Measurements from ENCODE around the gene SLC43A2. TPM values are rescaled to one million over a fixed set of nuclear protein-coding genes. Genes with fewer than 3 reads are reported as not detected.

The SLC43A2 gene
- total RNA-seq, 2 donors from 2014 or later, result 14.0 to 18.6 TPM

DNA sequence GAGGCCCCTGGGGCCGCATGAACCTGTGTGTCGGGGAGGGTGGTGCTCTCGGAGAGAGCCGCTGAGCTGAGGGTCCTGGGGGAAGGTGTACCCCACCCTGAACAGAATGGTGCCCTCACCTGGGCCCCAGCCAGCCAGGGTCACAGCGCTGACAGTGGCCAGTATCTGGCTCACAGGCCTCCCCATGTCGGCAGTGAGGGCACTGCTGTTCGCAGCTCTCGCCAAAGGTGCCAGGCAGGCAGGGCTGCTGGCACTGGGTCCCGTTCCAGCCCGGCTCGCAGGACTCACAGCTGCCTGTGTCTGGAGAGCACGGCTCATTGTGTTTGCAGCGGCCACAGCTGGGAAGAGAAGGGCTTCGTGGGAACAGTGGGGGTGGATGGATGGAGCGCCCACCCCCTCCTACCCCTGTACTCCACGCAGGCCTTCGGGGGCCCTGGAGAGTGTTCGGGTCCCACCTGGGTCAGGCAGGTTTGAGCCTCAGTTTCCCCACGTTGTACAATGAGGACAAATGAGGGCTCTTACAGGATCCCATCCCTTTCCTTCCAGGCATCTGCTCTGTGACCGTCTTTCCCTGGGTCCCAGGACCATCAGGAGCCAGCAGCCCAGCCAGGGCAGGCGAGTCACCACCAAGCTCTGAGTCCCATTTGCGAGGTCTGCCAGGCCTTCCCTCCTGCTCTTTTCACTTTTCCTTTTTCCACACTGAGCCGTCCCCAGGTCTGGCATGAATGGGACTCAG is 11.9 kb upstream of the SLC43A2 start:
- no peaks in the 10 kb centered on the region for H3K36me3 ChIP-seq (ENCODE audit: control insufficient read depth, insufficient read depth, low read length)

DNA sequence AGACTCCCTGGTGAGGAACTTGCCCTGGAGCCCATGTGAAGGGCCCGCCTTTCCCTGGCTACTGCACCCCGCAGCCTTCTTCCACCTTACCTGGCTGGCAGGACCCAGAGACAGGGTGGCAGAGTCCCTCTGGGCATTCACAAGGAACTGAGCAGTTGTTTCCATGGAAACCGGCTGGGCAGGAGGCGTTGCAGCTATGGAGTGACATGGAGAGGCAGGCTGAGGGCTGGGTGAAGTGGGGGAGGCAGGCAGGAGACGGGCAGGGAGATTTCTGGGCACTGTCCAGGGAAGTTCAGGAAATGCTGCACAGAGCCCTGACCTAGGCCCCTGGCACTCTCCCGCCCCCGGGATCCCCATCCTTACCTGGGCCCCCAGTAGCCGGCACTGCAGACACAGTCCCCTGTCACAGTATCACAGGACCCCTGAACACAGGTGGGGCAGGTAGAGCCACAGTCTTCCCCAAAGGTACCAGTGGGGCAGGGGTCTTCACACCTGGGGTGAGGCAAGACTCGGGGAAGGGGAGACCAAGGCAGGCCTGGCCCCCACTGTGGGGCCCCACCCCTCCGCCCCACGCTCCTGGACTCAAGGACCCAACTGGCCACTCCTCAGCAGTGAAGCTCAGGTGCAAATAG is 11.0 kb upstream of the SLC43A2 start:
- no peak overlapping the region for H3K9ac ChIP-seq (ENCODE audit: extremely low read depth, low read length, poor library complexity, severe bottlenecking)
- H3K36me3 Mint-ChIP-seq (ENCODE audit: low read depth), result no peaks in the 10 kb centered on the region
- TF ChIP-seq, protein P1, sequence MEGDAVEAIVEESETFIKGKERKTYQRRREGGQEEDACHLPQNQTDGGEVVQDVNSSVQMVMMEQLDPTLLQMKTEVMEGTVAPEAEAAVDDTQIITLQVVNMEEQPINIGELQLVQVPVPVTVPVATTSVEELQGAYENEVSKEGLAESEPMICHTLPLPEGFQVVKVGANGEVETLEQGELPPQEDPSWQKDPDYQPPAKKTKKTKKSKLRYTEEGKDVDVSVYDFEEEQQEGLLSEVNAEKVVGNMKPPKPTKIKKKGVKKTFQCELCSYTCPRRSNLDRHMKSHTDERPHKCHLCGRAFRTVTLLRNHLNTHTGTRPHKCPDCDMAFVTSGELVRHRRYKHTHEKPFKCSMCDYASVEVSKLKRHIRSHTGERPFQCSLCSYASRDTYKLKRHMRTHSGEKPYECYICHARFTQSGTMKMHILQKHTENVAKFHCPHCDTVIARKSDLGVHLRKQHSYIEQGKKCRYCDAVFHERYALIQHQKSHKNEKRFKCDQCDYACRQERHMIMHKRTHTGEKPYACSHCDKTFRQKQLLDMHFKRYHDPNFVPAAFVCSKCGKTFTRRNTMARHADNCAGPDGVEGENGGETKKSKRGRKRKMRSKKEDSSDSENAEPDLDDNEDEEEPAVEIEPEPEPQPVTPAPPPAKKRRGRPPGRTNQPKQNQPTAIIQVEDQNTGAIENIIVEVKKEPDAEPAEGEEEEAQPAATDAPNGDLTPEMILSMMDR (conservative IDR thresholded peaks at IDR 0.05), result no peak
- peaks cover 11% of the 10 kb centered on the region for H3K27me3 Mint-ChIP-seq (ENCODE audit: insufficient read depth)
- H3K9me3 ChIP-seq (ENCODE audit: control insufficient read depth, low read length), result no peaks in the 10 kb centered on the region
- peaks cover 7% of the 10 kb centered on the region for H3K4me1 Mint-ChIP-seq
- DNase-seq, result peak; percentile 75
- WGBS, 2 experiments (ENCODE audit: insufficient coverage in 1 of 2, insufficient read length in 1 of 2), result 65 to 84% methylated on average over 7 to 11 of the region's 11 CpGs
- no peak overlapping the region for H3K27ac Mint-ChIP-seq
- no peak overlapping the region for H3K4me3 Mint-ChIP-seq
- H3K4me1 ChIP-seq (ENCODE audit: control insufficient read depth, insufficient read depth, low read length), result no peaks in the 10 kb centered on the region
- no peaks in the 10 kb centered on the region for H3K9me3 Mint-ChIP-seq
- H3K27ac ChIP-seq (ENCODE audit: low read depth, low read length), result no peak overlapping the region
- H3K36me3 ChIP-seq (ENCODE audit: control insufficient read depth, insufficient read depth, low read length), result no peaks in the 10 kb centered on the region
- H3K4me3 ChIP-seq (ENCODE audit: low read length), result no peak overlapping the region
- H3K27me3 ChIP-seq (ENCODE audit: control insufficient read depth, insufficient read depth, low read length, poor library complexity, severe bottlenecking), result peaks cover 12% of the 10 kb centered on the region

More for the DNA sequence above, 11.9 kb upstream of the SLC43A2 start:
- H3K9me3 ChIP-seq (ENCODE audit: control insufficient read depth, low read length), result no peaks in the 10 kb centered on the region
- WGBS, 2 experiments (ENCODE audit: insufficient coverage in 1 of 2, insufficient read length in 1 of 2), result 85 to 94% methylated on average over 11 to 23 of the region's 23 CpGs
- Mint-ChIP-seq H3K9me3 (no peaks in the 10 kb centered on the region), H3K4me3 (no peak overlapping the region), H3K27me3 (ENCODE audit: insufficient read depth) (peaks cover 20% of the 10 kb centered on the region), H3K4me1 (peaks cover 9% of the 10 kb centered on the region), H3K36me3 (ENCODE audit: low read depth) (no peaks in the 10 kb centered on the region), H3K27ac (no peak overlapping the region)
- H3K27ac ChIP-seq (ENCODE audit: low read depth, low read length), result no peak overlapping the region
- no peak overlapping the region for H3K9ac ChIP-seq (ENCODE audit: extremely low read depth, low read length, poor library complexity, severe bottlenecking)
- peak; percentile 63 for DNase-seq
- TF ChIP-seq, protein P1 (conservative IDR thresholded peaks at IDR 0.05), result no peak
- no peak overlapping the region for H3K4me3 ChIP-seq (ENCODE audit: low read length)
- peaks cover 17% of the 10 kb centered on the region for H3K27me3 ChIP-seq (ENCODE audit: control insufficient read depth, insufficient read depth, low read length, poor library complexity, severe bottlenecking)
- no peaks in the 10 kb centered on the region for H3K4me1 ChIP-seq (ENCODE audit: control insufficient read depth, insufficient read depth, low read length)

DNA sequence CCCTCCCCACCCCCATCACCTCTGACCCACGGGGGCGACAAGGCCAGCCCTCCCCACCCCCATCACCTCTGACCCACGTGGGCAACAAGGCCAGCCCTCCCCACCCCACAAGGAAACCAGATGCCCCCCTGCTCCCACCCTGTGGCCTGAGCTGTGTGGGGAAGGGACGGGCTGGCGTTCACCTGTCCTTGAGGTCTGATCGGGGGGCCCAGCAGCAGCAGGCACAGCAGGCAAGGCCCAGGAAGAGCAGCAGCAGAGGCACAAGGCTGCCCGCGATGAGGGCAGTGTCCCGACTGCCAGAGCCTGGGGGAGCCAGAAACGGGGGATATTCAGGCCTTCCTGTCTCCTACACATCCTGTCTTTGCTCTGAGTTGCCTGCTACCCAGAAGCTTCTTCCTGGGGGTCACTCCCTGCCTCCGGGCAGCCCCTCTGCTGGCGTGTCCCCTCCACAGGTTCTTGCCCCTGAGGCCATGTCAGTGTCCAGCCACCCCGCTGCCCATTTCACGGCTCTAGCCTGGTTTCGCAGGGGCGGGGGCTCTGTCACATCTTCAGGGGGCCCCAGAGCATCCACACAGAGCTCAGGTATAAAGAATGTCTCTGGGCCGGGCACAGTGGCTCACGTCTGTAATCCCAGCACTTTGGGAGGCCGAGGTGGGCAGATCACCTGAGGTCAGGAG is 10.1 kb upstream of the SLC43A2 start:
- H3K36me3 Mint-ChIP-seq (ENCODE audit: low read depth), result no peaks in the 10 kb centered on the region
- H3K27ac ChIP-seq (ENCODE audit: low read depth, low read length), result peak overlapping the region; percentile 83
- DNase-seq, result no peak
- H3K9ac ChIP-seq (ENCODE audit: extremely low read depth, low read length, poor library complexity, severe bottlenecking), result no peak overlapping the region
- TF ChIP-seq, protein P1 (conservative IDR thresholded peaks at IDR 0.05), result no peak
- no peak overlapping the region for H3K4me3 ChIP-seq (ENCODE audit: low read length)
- no peaks in the 10 kb centered on the region for H3K4me1 ChIP-seq (ENCODE audit: control insufficient read depth, insufficient read depth, low read length)
- peaks cover 3% of the 10 kb centered on the region for H3K27me3 ChIP-seq (ENCODE audit: control insufficient read depth, insufficient read depth, low read length, poor library complexity, severe bottlenecking)
- 88 to 92% methylated on average over 7 to 18 of the region's 19 CpGs for WGBS, 2 experiments (ENCODE audit: insufficient coverage in 1 of 2, insufficient read length in 1 of 2)
- H3K9me3 Mint-ChIP-seq, result no peaks in the 10 kb centered on the region
- no peaks in the 10 kb centered on the region for H3K36me3 ChIP-seq (ENCODE audit: control insufficient read depth, insufficient read depth, low read length)
- no peak overlapping the region for H3K4me3 Mint-ChIP-seq
- H3K27ac Mint-ChIP-seq, result no peak overlapping the region
- H3K4me1 Mint-ChIP-seq, result no peaks in the 10 kb centered on the region
- H3K9me3 ChIP-seq (ENCODE audit: control insufficient read depth, low read length), result no peaks in the 10 kb centered on the region
- H3K27me3 Mint-ChIP-seq (ENCODE audit: insufficient read depth), result peaks cover 3% of the 10 kb centered on the region

All from endodermal cell (in vitro differentiated cells).